CD1c-positive myeloid dendritic cell (primary cell): ENCODE results near the gene ETFB.

Source experiments
- DNase-seq: peaks from one replicate; pipeline ENCODE4 v3.0.0-alpha.2; 2016; ENCODE audit errors: extremely low spot score

Gene ETFB

GRCh38 chr19:51295382-51296126 is 70.6 kb downstream of the ETFB start:
- DNase-seq: no peak
